Measurements from ENCODE around the gene TNS3.

TNS3 gene

DNA sequence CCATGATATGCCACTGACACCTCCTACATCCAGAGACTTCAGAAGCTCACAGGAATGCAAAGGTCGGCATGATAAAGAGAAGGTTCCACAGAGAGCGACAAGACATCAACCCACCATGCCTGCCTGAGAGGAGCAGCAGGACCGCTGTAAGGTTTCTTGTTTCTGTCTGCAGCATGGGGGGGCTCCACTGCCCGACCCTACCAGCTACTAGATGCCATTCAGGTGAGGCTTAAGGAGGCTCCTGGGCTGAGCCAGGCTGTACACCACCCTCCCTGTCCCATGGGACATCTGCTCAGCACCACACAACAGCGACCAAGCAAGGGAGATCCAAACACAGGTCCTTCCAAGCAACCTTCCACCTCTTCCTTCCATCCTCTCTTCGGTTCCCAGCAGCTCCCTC is 234.6 kb downstream of the TNS3 start:
- DNase-seq (ENCODE audit: low read depth): no peak

DNA sequence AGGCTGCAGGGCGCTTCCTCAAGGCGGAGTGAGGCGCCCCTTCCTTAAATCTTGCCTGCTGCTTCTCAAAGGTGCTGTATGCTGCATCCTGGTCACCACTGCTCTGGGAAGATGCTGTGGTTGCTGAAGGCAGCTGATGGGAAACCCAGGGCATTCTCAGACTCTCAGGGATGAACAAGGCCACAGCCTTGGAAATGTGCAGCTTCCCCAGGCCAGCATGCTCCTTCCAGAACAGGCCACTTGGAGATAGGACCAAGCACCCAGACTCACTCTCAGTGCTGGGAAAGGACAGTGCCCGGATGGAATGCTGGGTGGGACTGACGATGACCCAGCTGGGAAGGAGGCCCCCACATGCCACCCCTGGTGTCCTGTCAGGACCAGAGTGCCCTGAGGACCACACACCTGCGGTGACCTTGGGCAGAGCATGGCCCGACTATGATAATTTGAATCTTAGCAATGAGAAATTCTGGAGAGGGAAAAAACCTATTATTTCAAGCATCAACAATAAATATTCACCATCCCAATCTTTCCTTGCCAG is 235.5 kb downstream of the TNS3 start:
- no peak for DNase-seq (ENCODE audit: low read depth)

DNA sequence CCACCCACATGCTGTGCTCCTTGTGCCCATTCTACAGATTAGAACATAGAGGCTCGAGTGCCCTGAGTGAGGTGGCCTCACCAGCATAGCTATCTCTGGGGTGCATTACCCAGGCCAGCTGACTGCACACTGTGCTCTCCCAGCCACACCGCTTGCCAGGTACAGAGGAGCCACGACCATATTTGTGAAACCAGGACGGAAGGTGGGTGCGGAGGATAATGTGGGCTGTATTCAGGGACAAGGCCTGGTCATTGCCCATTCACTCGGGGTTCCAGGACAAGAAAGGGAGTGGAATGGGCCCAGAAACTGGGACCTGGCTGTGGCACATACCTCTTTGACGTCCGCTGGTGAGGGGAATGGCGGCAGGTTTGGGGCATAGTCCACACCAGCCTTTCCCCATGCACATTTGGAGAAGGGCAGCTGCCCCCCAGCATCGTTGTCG is 236.0 kb downstream of the TNS3 start:
- DNase-seq (ENCODE audit: low read depth): no peak

DNA sequence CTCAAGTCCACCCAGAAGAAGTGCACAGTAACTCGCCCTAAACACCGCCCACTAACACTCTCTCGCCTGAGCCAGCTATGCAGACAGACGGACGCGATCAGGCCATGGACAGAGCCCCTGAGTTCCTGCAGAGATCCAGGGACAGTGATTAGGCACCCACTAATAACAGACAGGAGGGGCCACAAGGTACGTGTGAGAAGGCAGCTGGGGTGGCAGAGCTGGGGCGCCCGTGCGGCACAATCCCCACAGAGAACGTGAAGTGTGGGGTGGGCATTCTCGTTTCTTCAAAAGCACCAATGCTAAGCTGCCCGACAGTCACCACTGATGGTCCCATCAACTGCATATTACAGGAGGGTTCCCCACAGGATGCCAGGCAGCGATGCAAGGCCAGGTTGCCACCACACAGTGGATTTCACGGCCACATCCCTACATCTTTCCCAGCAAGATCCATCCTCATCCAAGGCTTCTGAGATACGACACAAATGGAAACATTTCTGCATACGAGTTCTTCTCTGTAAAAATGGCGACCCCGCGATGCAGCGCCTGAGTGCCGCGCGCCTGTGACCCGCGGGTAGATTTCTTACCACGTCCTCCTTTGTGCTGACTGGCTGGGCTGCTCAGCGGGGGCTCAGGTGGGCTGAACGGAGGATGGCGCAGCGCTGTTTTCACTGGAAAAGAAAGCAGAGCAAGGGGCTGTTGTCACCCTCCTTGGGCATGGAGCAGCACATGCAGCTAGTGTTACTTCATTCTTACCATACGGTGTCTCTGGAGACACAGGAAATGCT is 237.5 kb downstream of the TNS3 start:
- DNase-seq (ENCODE audit: low read depth): no peak

DNA sequence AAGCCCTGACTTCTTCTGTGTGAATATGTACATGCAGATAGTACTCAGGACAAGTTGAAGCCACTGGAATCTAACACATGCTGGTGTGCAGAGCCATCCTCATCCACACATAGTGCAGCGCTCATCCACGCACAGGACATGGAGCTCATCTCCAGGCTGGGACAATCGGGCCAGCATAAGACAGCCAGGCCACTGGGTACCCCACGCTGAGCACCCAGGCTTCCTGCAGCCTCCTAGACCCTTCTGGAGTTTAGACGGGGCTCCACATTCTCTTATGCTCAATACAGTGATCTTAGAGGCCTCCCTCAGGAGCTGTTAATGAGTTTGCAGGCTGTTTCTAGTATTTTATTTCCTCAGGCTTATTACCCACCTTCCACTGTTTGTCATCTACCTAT is 238.9 kb downstream of the TNS3 start:
- DNase-seq (ENCODE audit: low read depth): no peak

DNA sequence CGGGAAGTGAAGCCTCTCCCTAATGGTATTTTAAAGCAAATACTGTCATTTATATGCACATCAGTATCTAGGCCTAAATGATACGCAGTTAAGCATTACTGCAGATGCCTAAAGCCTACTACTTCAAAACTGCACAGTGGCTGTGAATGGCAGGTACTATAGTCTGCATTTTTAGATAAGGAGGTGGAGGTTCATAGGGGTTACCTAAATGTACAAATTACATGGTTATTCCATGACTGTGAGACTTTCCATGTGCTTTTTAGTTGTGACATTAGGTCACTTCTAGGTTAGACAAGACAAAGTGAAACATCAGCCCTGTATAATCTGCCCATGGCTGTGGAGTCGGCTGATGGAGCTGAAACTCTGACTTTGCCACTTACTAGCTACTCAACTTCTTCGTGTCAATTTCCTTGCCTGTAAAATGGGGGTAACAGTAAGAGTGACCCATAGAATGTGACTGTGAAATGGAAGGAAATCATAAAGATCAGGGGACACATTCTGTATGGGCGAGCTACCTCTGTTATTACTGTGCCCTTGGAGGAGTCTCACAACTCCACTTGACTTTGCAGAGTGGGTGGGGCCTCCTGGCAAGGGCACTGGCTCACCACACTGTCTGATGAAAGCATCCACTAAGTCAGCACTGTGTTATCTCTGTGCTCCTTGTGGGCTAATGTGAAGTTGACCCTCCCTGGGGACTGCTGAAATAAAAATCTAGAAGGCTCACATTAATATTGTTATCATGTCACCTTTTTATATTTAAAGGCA is 239.4 kb downstream of the TNS3 start:
- DNase-seq (ENCODE audit: low read depth): no peak

DNA sequence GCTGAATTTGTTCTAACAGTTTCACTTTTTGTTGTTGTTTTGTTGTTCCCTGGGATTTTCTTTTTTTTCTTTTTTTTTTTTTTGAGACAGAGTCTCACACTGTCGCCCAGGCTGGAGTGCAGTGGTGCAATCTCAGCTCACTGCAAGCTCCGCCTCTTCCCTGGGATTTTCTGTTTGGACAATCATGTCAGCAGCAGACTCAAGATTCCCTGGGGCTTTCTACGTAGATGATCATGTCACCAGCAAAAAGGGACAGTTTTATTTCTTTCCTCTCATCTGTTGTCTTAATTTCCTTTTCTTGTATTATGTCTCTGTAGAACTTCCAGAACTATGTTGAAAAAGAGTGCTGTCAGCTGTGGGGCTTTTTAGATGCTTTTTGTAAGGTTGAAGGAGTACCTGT is 241.4 kb downstream of the TNS3 start:
- no peak for DNase-seq (ENCODE audit: low read depth)

DNA sequence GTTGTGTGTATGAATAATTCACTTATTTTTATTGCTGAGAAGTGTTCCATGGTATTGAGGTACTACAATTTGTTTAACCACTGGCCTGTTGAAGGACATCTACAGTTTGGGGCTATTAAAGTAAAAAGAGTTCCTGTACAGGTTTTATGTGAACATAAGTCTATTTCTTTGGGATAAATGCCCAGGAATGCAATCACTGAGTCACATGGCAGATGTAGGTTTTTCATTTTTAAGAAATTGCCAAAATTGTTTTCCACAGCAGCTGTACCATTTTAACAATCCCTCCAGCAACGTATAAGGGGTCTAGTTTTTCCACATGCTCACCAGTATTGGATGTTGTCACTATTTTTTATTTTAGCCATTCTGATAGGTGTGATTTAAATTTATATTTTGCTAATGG is 243.9 kb downstream of the TNS3 start:
- no peak for DNase-seq (ENCODE audit: low read depth)

DNA sequence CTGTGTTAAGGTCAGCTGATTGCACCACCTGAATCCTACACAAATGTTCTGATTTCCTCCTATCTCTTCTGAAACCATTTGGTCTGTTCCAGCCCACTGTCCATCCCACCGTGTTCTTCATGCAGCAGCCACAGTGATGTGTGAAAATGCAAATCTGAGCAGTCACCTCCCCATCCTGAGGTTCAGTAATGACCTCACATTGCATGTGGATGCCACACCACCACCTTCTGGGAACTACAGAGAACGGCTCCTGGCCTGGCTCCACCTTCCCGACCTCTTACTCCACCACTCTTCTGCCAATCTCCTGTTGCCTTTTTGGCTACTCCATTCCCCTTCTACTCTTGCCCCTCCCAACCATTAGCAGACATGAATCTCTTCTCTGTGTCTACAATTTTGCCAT is 244.4 kb downstream of the TNS3 start:
- DNase-seq (ENCODE audit: low read depth): no peak

DNA sequence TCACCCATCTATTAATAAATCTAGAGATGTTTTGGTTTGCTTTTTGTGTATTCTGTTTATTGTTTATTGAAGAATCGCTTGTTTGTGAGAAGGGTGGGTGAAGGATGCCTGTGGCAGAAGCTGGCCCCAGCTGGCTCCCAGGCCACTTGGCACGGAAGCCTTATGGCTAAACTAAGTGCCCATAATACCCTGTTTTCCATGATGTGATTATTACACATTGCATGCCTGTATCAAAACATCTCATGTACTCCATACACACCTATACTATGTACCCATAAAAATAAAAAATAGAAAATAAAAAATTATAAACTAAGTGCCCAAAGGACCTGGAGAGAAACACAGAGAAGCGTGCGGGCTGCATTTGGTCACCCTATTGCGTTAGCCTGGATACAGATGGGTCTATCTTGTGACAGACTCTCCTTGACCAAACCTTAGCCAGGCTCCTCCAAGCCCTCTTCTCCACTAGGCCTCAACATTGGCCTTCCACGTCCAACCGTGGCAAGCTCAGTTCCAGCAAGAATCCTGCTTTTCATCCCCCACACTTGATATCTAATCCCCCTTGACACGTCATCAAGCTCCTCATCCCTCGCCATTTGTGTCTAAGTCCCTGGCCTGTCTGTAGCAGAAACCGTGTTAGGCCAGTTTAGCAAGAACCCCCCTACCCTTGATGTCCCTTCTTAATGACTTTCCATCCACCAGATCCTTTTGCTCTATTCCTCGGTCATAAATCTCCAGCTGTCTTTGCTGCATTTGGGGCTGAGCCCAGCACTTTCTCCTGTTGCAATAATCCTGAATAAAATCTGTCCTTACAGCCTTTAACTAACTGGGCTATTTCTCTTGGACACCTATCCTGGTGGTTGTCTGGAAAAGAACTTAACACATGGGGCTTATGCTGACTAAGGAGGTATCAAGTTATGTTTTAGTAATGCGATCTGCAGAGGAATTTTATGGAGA is 245.2 kb downstream of the TNS3 start:
- no peak for DNase-seq (ENCODE audit: low read depth)

DNA sequence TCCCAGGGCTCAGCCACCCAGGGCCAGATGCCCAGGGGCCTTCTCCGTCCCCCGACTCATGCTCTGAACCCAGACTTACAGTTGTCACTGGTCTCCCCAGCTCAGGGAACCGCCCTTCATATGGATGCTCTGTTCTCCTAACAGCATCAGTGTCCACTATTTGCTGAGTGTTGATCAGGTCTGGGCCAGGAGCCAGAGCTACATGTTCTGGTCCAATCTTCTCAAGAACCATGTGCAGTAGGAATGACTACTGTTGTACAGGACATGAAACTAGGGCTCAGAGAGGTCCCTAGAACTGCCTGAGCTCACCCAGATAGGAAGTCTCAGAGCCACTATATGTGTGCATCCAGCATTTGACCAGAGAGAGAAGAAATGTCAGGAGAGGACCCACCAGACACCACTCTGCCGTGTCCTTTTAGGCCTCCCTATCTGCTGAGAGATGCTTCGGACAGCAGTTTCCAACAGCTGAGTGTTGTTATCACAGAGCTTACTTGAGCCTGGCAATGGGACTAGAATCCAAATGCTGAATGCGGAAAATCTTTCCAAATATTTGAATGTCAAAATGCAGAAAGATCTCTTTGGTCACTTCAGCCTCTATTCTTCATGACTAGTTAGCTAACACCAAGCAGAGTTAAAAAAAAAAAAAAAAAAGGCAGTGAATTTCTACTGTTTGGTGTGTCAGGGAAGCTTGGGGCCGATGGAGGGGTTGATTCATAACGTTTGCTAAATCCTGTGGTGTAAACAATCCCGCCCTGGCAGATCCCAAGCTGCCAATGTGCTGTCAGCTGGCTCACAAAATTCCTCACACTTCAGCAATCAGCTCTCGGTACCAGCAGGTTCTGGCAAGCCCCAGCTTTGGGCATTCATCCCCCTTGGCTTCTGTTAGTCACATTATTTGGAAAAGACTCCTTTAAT is 246.1 kb downstream of the TNS3 start:
- DNase-seq (ENCODE audit: low read depth): peak; percentile 76

DNA sequence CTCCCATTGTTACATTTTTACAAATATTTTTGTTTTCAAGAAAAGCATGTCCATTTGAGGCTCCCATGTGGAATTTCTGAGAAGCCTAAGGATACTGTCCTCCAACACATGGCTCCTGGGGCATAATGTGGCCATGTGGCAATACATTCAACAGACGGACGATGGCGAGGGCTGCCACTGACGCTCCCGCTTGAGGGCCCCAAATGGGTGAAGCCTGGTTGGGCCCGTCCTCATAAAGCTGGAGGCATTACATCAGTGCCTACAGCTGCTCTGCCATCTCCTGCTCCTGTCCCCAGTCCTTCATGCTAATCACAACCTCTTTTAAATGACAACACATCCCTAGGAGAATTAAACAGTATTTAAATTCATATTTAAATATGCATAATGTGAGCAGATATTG is 246.8 kb downstream of the TNS3 start:
- no peak for DNase-seq (ENCODE audit: low read depth)

DNA sequence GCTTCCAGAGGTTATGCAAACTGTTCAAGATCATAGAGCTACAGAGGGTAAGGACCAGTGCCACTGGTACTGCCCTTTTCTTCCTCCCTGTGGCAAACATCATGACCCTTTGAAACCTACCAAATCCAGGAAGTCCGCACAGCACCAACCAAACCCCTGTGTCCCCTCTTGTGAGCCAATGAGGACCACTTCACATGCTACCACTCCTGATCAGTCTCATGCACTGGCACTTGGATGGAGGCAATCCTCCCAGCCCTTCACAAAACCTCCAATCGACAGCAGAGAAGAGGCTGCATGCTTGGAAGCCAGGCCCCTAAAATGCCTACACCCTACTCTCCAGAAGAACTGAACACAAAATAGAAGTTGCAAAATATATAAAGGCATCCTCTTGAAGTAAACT is 248.0 kb downstream of the TNS3 start:
- no peak for DNase-seq (ENCODE audit: low read depth)

DNA sequence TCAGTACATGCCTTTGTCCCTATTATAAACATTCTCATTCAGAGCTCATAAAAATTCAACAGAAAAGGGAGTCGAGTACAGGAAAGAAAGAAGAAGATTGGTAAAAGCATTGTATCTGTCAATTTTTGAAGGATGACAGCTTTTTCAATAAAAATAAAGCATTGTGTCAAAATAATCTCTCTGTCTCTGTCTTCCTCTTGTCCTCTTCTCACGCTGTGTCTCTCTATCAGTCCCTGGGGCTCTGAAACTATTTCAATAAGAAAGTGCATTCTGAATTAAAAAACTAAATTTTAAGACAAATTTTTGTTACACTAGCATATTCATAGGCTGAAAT is 248.4 kb downstream of the TNS3 start:
- no peak for DNase-seq (ENCODE audit: low read depth)

DNA sequence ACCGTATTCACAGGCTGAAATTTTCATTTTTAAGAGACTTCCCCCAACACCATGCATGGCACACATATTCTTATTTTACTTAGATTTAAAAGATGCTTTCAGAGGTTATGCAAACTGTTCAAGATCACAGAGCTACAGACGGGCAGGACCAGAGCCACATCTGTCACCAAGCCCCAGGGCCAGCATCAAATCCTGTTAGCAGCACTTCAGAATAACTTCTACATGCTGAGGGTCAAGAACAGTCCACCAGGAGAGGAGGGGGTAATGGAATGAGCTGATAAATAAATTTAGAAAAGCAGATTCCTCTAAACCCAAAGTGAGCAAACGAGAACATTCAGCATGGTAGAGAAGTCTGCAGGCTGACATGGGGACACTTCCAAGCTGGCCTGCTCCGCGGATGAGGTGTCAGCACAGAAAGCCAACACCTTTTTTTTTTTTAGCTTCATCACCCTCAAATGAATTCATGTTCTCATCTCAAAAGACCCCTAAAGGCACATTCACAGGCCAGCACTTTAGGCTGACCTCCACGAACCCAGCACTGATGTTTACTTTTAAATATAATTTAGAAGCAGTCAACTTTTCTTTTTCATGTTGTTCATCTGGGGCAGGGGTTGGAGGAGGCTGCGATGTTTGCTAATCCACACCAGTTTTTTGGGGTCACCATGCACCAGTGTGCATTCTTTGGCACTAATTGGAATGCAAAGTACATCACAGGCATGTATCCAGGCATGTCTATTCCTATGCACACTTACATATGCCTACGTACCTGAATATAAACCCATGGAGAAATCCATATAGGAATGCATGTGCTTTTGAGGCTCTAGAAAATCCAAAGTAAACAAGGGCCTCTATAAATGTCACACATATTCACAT is 249.0 kb downstream of the TNS3 start:
- no peak for DNase-seq (ENCODE audit: low read depth)

DNA sequence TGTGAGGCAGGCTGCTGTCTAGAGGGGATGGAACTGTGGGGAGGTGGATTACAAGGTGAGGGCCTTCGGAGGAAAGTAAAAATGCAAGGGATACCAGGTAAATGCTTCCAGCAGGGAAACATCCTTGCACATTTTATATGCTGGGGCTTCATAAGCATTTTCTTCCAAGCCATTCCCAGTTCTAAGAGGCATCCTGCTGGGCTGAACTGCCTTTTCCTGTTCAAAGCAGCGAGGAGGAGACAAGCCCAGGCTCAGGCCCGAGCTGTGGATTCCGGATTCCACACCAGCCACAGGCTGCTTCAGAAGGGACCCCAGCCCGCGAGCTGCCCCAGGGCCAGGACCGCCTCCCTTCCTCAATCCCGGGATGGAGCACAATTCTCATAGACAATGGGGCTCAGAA is 249.7 kb downstream of the TNS3 start:
- DNase-seq (ENCODE audit: low read depth): no peak

DNA sequence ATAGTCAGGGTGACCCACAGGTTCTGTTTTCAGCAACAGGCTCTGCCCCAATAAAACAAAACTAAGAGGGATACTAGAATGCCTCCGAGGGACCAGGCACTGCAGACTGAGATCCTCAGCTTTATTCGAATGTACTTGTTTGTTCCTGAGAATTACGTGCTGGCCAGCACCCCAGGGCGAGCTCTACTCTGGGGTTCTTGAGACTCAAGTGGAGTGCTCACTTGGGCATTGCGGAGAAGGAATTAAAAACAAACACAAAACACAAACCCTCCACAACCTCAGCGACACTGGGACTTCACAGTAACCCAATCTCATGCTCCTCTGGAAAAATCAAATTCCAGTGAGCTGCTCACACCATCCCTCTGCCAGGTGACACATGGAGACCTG is 250.7 kb downstream of the TNS3 start:
- DNase-seq (ENCODE audit: low read depth): no peak

DNA sequence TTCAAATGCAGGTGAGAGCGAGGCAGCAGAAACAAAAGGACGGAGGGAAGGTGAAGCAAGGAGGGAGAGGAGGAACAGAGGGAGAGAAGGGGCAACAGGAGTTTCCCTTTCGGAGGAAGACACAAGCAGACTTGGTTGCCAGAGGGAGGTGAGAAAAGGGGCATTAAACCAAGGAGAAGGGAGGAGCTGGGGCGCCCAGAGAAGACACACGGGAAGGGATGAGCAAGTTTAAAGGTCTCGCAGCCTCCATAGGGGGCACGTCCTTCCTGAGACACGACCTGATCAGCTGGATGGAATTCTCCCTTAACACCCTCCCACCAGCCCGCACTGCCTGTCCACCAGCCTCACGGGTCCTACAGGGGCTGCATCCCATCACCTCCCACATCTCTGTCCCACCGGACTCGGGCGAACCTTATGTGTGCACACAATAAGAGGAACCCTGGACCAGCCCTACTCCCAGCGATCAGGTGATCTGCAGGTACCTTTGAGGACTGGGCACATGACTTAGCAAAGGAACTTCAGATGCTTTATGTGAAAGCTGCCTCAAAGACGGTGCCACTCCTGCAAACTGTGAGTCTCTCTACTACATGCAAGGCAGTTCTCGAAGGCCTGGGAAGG is 251.2 kb downstream of the TNS3 start:
- DNase-seq (ENCODE audit: low read depth): no peak

DNA sequence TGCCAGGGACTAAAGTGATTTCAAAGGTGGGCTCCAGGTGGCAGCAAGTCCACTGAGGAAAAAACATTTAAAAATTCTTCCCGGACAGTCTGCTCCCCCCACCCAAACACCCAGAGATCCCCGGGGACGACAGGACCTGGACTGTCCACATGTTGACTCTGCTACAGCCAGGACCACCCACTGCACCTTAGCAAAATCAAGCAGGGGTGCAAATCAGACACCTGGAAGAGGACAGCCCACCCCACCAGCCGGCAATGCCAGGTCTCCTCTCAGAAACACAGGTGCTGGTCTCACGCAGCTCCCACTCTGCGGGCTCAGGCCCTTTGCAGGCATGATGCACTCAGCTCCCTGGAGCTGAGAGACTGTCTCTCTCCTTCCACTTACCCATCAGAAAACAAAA is 251.9 kb downstream of the TNS3 start:
- DNase-seq (ENCODE audit: low read depth): no peak

Measured in GM04504 (cell line).